Measurements from ENCODE around the gene UQCRC2. TPM values are rescaled to one million over a fixed set of nuclear protein-coding genes. Genes with fewer than 3 reads are reported as not detected.
A peak's percentile ranks its signal among the peaks of the same experiment; 100 is the strongest.
"Not testable (repeated sequence)": the region's sequence is repeated elsewhere in the genome, so short reads cannot be mapped to it uniquely, and the experiment has no call there.

Gene UQCRC2
- total RNA-seq, result 100 to 1,000 TPM; 147 to 168 TPM
- long read RNA-seq, donor 1, transcript UQCRC2-201 (14 exons, 2,615 nt), result major isoform, 36 of 44 reads
- long read RNA-seq, donor 1, partial matches to known transcripts, result 2 of 44 reads
- long read RNA-seq, donor 1, other reads (novel, unspliced or antisense), result 3 of 44 reads
- long read RNA-seq, donor 2, transcript UQCRC2-201 (14 exons, 2,615 nt), result major isoform, 311 of 339 reads
- long read RNA-seq, donor 2, partial matches to known transcripts, result 11 of 339 reads
- long read RNA-seq, donor 2, other reads (novel, unspliced or antisense), result 16 of 339 reads

DNA sequence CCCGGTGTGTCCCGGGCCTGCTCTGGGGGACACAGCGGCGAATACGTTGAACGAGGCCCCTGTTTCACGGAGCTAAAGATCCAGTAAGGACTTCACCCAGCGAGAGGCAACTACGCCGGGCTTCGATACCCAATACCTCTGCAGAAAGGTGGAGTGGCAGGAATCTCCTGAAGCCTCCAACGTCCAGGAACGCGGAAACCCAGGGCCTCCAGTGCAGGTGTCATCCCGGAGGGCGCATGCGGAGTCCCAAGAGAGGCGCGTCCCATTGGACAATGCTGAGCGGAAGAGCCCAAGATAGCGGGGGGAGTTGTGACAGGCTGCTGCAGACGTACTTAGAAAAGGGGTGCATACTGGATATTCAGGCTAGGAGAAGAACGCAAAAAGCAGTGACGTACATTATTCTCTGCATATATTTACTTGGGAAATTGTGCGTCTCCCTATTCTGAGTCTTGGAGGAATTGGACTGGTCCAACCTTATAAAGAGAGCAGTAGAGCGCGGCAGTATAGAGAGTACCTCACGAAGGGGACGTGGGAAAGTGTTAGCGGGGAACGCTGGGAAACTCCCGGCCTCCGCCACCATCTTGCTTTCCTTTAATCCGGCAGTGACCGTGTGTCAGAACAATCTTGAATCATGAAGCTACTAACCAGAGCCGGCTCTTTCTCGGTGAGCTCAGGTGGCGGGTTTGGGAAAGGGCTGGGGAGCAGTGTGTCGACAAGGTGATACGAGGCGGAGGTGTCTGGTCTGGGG lies at the start of gene UQCRC2:
Gene UQCRC2 (plus strand): TSS at position 569 of the 748 bp plus-strand sequence. CDS start 63 bp downstream, at position 632.
- peak; percentile 95 for DNase-seq (ENCODE audit: low spot score)
- intact Hi-C loops (cut with DNase I), result no loop called here

DNA sequence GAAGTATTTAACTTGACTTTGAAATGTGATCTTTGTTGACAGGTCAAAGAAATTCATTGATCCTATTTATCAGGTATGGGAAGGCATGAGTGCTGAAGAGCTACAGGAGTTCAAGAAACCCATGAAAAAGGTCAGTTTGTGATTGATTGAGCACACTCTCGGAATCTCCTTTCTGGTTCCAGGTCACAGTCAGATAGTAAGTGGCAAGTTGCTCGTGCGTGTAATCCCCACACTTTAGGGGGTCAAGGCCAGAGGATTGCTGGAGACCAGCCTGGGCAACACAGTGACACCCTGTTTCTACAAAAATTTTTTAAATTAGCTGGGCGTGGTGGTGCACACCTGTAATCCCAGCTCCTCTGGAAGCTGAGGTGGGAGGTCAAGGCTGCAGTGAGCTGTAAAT lies 20.5 kb upstream of the UQCRC2 start:
- intact Hi-C loops (cut with DNase I); DNase-seq (ENCODE audit: low spot score): not testable (repeated sequence)

DNA sequence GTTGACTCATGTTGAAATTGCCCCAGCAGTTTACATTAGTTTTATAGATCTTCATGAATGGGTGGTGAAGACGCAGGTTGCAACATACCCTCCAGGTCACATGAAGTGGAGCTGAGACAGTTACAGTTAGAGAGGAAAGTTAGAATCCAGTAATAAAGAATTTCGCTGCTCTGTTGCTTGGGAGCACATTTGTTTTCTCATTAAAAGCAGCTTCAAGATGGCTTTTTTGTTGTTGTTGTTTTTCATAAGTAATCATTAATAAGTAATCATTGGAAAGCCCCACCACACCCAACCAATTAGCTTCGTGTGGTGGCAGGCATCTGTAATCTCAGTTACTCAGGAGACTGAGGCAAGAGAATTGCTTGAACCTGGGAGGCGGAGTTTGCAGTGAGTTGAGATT lies 19.8 kb upstream of the UQCRC2 start:
- intact Hi-C loops (cut with DNase I); DNase-seq (ENCODE audit: low spot score): not testable (repeated sequence)

DNA sequence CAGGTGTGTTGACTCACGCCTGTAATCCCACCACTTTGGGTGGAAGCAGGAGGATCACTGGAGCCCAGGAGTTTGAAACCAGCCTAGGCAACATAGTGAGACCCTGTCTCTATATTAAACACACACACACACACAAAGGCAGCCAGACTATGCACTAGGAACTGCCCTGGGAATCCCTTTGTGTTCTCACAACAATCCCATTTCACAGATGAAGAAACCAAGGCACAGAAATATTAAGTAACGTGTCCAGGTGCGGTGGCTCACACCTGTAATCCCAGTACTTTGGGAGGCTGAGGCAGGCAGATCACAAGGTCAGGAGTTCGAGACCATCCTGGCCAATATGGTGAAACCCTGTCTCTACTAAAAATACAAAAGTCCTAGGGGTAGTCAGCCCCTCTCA lies 19.4 kb upstream of the UQCRC2 start:
- intact Hi-C loops (cut with DNase I); DNase-seq (ENCODE audit: low spot score): not testable (repeated sequence)

DNA sequence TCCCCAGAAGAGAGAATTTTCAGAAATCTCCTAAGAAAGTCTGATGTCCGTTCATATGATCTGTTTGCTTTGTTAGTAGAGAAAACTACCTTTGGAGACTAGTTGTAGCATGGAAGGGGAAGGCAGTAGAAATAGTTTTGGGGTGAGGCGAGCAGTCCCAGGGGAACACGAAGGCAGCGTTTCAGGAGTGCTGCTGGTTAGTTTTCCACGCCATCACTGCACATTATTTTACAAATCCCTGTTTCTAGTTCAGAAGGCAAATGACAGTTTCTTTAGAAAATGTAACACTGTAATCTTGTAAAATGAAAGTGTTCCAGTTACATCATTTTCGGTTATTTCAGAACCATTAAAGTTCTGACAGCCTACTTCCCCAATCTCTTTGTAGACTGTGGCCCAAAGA lies 16.9 kb upstream of the UQCRC2 start:
- intact Hi-C loops (cut with DNase I); DNase-seq (ENCODE audit: low spot score): not testable (repeated sequence)

DNA sequence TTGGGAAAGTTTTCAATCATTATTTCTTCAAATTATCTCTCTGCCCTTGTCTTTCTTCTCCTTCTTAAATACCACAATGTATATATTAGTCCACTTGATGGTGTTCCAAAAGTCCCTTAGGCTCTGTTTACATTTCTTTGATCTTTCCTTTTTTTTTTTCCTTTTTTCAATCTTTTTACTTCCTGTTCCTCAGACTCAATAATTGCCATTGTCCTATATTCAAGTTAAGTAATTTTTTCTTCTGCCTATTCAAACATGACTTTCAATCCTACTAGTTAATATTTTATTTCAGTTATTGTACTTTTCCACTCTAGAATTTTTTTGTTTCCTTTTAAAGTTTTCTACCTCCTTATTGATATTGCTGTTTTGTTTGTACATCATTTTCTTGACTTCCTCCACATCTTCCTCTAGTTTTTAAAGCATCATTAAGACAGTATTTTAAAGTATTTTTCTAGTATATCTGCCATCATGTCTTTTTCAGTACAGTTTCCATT lies 15.8 kb upstream of the UQCRC2 start:
- DNase-seq (ENCODE audit: low spot score), result no peak

DNA sequence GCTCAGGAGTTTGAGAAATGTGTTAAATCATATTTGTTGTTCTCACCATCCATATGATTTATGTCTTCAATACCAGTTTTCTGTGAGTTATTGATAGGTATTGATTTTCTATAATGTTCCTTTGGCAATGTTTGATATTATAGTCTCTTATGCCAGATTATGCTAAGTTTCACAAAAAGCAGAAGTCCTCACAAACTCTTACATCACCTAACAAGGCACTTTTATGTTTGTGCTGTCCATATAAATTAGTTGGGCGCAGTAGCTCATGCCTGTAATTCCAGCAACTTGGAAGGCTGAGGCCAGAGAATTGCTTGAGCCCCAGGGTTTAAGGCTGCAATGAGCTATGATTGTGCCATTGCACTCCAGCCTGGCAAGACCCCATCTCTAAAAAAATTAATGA lies 12.6 kb upstream of the UQCRC2 start:
- DNase-seq (ENCODE audit: low spot score), result no peak
- intact Hi-C loops (cut with DNase I), result no loop called here

More for the DNA sequence above, 15.8 kb upstream of the UQCRC2 start:
- intact Hi-C loops (cut with DNase I), result no loop called here

DNA sequence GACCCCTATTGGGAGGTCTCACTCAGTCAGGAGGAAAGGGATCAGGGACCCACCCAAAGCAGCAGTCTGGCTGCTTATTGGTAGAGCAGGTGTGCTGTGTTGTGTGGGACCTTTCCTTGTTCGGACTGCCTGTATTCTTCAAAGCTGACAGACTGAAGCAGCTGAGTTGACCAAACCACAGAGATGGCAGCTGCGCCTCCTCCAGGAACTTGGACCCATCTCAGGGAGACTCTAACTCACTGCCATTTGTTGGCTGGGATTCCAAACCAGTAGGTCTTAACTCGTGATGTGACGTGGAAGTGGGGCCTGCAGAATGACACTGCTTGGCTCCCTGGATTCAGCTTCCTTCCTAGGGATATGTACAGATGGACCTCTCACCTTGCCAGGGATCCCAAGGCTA lies 9.6 kb upstream of the UQCRC2 start:
- DNase-seq (ENCODE audit: low spot score), result no peak
- intact Hi-C loops (cut with DNase I), result no loop called here

DNA sequence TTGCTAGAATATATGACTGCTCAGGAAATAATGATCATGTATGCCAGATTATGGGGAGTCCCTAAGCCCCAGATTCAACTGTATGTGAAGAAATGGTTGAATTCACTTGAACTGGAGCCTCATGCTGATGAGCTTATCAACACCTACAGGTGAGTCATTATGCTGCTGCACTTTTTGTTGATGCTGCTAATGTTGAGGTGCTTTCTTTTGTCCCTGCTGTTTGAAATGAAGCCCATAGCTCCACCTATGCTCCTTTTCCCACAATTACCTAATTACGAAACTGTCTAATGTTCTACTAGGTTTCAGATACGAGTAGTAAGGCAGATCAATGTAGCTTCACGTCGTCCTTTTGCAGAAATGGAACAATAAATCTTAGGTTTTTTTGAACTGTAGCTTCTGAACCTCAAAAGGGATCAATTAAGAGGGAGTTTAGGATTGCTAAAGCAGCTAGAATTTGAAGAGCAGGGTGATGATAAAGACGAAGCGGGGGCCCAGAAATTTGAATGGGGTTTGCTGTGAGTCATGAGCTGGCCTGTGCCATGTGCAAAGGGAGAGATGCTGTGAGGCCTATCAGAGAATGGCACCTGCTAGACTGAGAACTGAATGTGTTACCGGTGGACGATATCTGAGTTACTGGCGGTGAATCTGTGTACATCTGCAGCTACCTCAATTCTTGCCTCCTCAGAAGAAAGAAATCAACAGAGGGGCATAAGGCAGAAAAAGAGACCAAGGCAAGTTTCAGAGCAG lies 6.1 kb upstream of the UQCRC2 start:
- DNase-seq (ENCODE audit: low spot score), result no peak
- intact Hi-C loops (cut with DNase I), result loop anchor here in 1 of 2 donors (5.0 kb wide), 1 partner anchor 235 kb away; no protein-coding TSS in a partner anchor

DNA sequence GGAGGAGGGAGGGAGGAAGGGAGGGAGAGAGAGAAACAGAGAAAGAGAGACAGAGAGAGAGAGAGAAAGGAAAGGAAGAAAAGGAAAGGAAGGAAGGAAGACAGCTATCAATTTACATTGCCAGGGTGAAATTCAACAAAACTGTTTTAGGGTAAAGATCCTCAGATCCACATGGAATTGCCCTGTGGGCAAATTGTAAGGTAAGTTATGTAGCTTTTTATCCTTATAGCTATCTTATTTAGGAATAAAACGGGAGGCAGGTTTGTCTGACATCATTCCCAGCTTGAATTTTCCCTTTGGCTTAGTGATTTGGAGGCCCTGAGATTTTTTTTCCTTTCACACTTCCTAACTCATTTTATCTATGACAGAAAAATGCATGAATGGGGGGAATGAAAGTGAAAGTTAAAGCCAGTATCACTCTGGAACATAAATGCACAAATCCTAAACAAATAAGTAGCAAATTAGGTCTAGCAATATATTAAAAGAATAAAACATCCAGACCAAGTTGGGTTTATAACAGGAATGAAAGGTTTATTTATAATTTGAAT lies 3.4 kb upstream of the UQCRC2 start:
- intact Hi-C loops (cut with DNase I), result loop anchor here in 1 of 2 donors (5.0 kb wide), 1 partner anchor 233 kb away; no protein-coding TSS in a partner anchor
- no peak for DNase-seq (ENCODE audit: low spot score)

DNA sequence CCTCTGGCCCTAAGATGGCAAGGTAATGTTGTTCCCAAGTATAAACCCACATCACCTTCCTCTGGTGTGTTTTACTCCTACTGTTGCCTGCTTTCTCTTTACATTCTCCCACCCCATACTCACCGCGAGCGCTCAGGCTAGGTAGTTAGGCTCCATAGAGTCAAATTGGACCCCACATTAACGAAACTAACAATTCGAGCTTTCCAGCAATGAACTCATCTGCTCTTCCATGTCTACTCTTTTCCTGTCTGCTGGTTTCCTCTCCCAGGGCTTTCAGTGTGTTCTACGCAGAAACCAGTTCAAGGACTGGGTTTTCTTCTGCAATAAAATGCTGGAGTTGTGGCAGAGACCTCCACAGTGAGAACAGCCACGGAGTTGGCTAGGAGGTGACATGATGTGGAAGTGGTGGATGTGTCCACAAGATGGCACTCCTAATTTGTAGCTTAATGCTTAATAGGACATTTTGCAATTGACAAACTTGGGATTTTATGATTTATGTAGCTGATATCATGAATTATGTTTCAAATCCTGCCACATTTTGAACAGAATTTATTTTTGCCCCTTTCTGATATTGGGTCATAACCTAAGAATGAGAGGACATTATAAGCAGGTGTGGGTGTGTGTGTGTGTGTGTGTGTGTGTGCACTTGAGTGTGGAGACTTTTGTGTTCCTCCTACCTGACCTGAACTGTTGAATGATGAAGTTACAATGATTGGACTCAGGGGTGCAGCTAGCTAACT lies 2.2 kb upstream of the UQCRC2 start:
- no peak for DNase-seq (ENCODE audit: low spot score)
- intact Hi-C loops (cut with DNase I), result no loop called here

DNA sequence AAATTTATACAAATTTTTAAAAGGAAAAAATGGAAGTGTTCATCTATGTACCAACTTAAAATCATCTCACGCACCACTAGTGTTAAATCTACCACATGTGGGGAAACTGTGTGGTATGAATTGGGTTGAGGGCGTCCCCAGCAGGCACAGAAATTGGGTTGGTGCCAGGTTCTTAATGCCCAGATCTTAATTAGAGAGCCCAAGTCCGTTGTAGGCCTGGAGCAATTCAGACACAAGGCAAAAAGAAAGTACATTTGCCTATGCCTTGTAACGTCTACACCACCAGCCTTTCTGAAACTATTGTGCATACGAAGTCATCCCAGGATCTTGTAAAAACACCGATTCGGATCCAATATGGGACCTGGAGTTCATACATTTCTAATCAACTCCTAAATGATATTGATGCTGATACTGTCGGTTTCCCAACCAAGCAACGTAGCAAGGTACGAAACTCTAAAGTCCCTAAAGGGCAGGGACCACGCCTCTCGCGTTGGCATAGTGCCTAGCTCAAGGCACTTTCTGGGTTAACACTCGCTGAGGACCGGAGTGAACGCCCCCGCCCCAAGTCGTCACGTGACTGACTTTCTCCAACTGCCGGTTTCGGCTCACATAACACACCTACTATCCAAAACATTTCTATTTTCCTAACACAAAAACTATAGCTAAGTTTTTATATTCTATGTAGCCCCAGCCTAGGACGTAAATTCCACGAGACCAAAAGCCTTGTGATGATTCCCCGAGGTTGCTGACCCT lies 945 bp upstream of the UQCRC2 start:
- intact Hi-C loops (cut with DNase I), result no loop called here
- DNase-seq (ENCODE audit: low spot score), result peak; percentile 90

DNA sequence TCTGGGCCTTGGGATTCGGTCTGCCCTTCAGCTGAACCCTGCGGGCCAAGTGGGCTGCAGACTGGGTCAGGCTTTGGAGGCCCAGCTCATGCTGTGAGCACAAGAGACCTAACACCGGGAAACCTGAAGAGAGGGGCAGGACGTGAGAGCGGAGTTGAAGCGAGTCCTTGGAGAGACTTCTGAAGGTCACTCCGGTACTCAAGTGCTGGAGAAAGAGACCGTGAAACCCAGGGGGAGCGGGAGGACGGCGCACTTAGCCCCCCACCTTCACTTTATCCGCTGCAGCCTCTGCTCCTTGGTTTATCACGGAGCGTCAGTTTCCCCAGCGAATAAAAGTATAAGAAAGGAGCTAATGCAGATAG lies 361 bp downstream of the UQCRC2 start:
- no peak for DNase-seq (ENCODE audit: low spot score)
- intact Hi-C loops (cut with DNase I), result no loop called here

DNA sequence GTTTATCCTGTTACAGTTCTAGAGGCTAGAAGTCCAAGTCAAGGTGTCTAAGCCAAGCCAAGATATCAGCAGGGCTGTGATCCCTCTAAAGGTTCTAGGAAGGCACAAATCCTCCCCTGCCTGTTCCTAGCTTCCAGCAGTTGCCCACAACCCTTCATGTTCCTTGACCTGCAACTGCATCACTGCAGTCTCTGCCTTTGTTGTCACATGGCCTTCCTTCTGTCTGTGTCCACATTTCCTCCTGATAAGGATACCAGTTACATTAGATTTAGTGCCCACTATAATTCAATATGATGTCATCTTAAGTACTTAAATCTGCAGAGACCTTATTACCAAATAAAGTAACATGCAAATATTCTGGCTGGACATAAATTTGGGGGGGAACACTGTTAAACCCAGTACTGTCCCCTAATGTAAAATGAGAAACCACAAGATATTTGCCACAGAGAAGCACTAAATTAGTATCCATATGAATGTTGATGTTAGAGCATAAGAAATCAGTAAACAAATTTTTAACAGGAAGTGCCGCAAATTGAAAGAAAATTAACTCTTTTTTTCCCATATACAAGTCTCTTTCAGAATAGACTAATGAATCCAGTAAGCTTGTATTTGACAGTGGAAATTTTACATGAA lies 4.7 kb downstream of the UQCRC2 start:
- intact Hi-C loops (cut with DNase I), result no loop called here
- no peak for DNase-seq (ENCODE audit: low spot score)

DNA sequence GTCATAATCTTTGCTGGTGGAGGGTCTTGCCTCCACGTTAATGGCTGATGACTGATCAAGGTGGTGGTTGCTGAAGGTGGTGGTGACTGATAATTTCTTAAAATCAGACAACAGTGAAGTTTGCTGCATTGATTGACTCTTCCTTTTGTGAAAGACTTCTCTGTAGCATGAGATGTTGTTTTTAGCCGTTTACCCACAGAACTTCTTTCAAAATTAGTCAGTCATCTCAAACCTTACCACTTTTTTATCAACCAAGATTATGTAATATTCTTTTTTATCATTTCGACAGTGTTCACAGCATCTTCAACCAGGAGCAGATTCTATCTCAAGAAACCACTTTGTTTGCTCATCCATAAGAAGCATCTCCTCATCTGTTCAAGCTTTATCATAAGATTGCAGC lies 5.9 kb downstream of the UQCRC2 start:
- intact Hi-C loops (cut with DNase I), result no loop called here
- no peak for DNase-seq (ENCODE audit: low spot score)

DNA sequence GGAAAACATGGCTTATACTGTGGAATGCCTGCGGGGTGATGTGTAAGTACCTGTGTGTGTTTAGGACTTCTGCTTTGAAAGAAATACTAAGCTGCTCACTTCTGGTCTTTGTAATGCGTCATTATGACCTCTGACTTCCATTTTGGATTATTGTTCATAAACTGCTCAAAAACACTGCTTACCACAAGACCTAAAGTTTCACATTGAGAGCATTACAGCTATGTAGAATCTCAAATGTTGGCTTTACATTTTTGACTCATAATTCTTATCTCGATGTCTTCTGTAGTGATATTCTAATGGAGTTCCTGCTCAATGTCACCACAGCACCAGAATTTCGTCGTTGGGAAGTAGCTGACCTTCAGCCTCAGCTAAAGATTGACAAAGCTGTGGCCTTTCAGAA lies 9.3 kb downstream of the UQCRC2 start:
- intact Hi-C loops (cut with DNase I), result no loop called here
- DNase-seq (ENCODE audit: low spot score), result no peak

DNA sequence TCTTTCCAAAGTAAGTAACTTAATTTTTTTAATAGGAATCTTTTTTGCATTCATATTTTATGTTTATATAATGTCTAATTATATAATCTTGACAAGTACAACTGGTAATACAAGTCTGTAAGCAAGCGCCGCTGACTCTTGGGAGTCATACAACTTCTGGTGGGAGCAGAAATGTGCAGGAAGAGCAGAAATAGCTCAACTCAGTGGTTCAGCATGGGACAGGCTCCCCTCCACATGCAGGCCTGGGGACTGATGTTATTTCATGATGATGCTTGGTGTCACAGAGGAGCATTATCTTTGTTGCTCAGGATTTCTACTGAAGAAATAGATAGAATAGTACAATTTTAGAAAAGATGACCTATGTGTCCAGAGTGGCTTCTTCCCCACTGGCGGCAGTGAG lies 10.7 kb downstream of the UQCRC2 start:
- intact Hi-C loops (cut with DNase I), result no loop called here
- DNase-seq (ENCODE audit: low spot score), result no peak

DNA sequence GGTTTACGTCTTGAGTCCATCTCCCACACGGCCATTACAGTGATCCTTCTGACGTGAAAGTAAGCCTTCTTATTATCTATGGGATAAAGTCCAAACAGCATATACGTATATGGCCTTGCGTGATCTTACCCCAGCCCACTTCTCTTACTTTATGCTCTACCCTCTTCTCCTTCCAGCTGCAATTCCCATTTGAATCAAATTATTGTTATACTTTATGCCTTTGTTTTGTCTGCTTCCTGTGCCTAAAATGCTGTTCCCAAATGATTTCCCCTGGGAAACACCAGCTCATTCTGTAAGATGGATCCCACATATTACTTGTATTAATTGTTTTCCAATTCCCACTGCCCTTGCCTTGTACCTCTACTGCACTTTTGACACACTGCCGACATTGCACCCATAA lies 11.2 kb downstream of the UQCRC2 start:
- DNase-seq (ENCODE audit: low spot score), result no peak
- intact Hi-C loops (cut with DNase I), result no loop called here

Measured in posterior vena cava (tissue), 2 donors.